Right cardiac atrium (tissue), 5 donors: ENCODE data around the gene SELENON. TPM values are rescaled to one million over a fixed set of nuclear protein-coding genes. Genes with fewer than 3 reads are reported as not detected.

ENCODE experiments used
- ATAC-seq, 2 donors: fragments of 200-7000 bp; cut with Tn5 transposase; one replicate each; pipeline versions ENCODE4 v1.8.0 to v1.9.1; 2020; ENCODE audit warnings: moderate library complexity in 2 of 2, mild to moderate bottlenecking in 1 of 2
- DNase-seq, 3 donors: peaks; one replicate each; pipeline ENCODE4 v3.0.0-alpha.2; 2020
- H3K27ac ChIP-seq: one replicate; pipeline ENCODE4 v1.5.1; 2013; ENCODE audit warnings: mild to moderate bottlenecking, low read length, control low read depth, moderate library complexity
- H3K27me3 ChIP-seq: one replicate; pipeline ENCODE4 v1.6.1; 2013; ENCODE audit not compliant: control insufficient read depth, insufficient read depth
- H3K4me1 ChIP-seq: one replicate; pipeline ENCODE4 v1.6.1; 2013; ENCODE audit warnings: low read length; ENCODE audit not compliant: control insufficient read depth, insufficient read depth
- H3K4me3 ChIP-seq: one replicate; pipeline ENCODE4 v1.5.1; 2013; ENCODE audit warnings: low read length, control low read depth
- H3K9me3 ChIP-seq: one replicate; pipeline ENCODE4 v1.6.1; 2013; ENCODE audit warnings: low read length; ENCODE audit not compliant: control insufficient read depth
- WGBS: extraction: QIAGEN DNeasy Blood & Tissue Kit; methylation state at CpG from one replicate; pipeline ENCODE4 v1.1.7; 2013; 5-methylcytosine and 5-hydroxymethylcytosine counted together
- intact Hi-C, 4 donors: fragments of 100-400 bp; cut with DNase I; formaldehyde crosslinking; loops; one replicate each; pipeline versions ENCODE4 v1.11.0 to v1.14.0; 2022 to 2023
- polyA plus RNA-seq: library from polyadenylated mRNA; stranded (reverse); fragments of 200-250 nt; gene quantifications from one replicate; pipeline ENCODE4 v1.2.3, GENCODE V29; 2013
- total RNA-seq, 4 donors: library from RNA; stranded (reverse); fragmentation: NEBNext Ultra II Directional; extraction: Animal tissue kit (Norgen Biotek cat#: 25700); gene quantifications; one replicate each; pipeline ENCODE4 v1.2.1, GENCODE V29; 2021
- donor health status: healthy with polysubstance abuse.
- donor health status: DM: no; HTN: yes; CAD: no.
- donor health status: DM: no; HTN: no; CAD: no.
- donor health status: DM: no; HTN: yes; CAD: no; lungs with severe emphysema.
- donor health status: DM: yes; HTN: yes; CAD: no.

Gene SELENON
- total and polyA plus RNA-seq, 5 donors = 26.4 to 48.2 (median 37.8) TPM

DNA sequence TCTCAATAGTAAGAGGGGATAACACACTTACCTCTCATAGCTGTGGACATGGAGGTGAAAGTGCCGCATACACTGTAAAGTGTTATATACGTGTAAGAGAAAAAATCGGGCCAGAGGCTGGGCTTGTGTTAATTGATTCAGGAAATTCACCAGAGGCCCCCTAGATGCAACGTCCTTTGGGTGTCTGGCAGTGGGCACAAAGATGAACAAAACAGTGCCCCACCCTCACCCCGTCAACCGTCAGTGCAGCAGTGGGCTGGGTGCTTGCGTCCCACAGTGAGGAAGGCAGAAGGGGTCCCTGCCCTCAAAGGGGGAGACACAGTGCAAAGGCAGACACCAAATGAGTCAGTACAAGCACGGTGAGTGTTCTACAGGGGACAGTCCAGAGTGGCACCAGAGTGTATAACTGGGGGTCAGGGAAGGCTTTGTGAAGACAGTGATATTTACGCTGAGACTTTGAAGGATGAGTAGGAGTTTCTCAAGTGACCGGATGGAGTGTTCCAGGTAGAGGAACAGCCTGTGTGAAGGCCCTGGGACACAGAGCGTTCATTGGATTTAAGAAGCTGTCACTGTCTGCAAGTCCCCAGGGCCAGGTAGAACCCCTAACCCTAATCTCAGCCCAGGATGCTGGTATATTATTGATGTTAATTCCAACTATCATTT is 13.2 kb downstream of the SELENON start:
- 82% methylated on average over 11 of the region's 11 CpGs for WGBS
- Histone ChIP-seq H3K27ac (no peak overlapping the region), H3K27me3 (no peaks in the 10 kb centered on the region), H3K4me3 (no peak overlapping the region), H3K4me1 (no peaks in the 10 kb centered on the region), H3K9me3 (no peaks in the 10 kb centered on the region)
- DNase-seq (no peak), ATAC-seq (no peak)
- intact Hi-C loops = loop anchor here in 2 of 4 donors (10.0 kb wide), 2 partner anchors 268 to 568 kb away; partner anchors contain the start of genes LDLRAP1 (in 1 of the 2) and RSRP1 (in 1 of the 2)

GRCh38 chr1:25813734-25814471 is 13.9 kb downstream of the SELENON start:
- ATAC-seq (no peak), DNase-seq (no peak)
- Histone ChIP-seq H3K9me3 (no peaks in the 10 kb centered on the region), H3K4me3 (no peak overlapping the region), H3K27ac (no peak overlapping the region), H3K27me3 (no peaks in the 10 kb centered on the region), H3K4me1 (peaks cover under 1% of the 10 kb centered on the region)
- 91% methylated on average over 24 of the region's 24 CpGs for WGBS
- intact Hi-C loops = loop anchor here in 2 of 4 donors (10.0 kb wide), 2 partner anchors 269 to 569 kb away; partner anchors contain the start of genes LDLRAP1 (in 1 of the 2) and RSRP1 (in 1 of the 2)

- DNase-seq (no peak), ATAC-seq (no peak)
- 92% methylated on average over 7 of the region's 7 CpGs for WGBS
- Histone ChIP-seq H3K4me3 (no peak overlapping the region), H3K9me3 (no peaks in the 10 kb centered on the region), H3K27ac (no peak overlapping the region), H3K4me1 (peaks cover 2% of the 10 kb centered on the region), H3K27me3 (no peaks in the 10 kb centered on the region)
- intact Hi-C loops = loop anchor here in 2 of 4 donors (10.0 kb wide), 2 partner anchors 270 to 570 kb away; partner anchors contain the start of genes LDLRAP1 (in 1 of the 2) and RSRP1 (in 1 of the 2)
Observed at GRCh38 chr1:25814549-25815087, 14.6 kb downstream of the SELENON start.

- intact Hi-C loops = loop anchor here in 2 of 4 donors (10.0 kb wide), 2 partner anchors 271 to 571 kb away; partner anchors contain the start of genes LDLRAP1 (in 1 of the 2) and RSRP1 (in 1 of the 2)
- no peak overlapping the region for H3K27ac ChIP-seq
- DNase-seq = no peak
- ATAC-seq = no peak
- no peak overlapping the region for H3K4me3 ChIP-seq
- no peaks in the 10 kb centered on the region for H3K9me3 ChIP-seq
- WGBS = 88% methylated on average over 24 of the region's 24 CpGs
- H3K4me1 ChIP-seq = peaks cover 2% of the 10 kb centered on the region
- no peaks in the 10 kb centered on the region for H3K27me3 ChIP-seq
Observed at GRCh38 chr1:25815208-25816111, 15.5 kb downstream of the SELENON start.

GRCh38 chr1:25816112-25816718 is 16.2 kb downstream of the SELENON start:
- intact Hi-C loops = loop anchor here in 2 of 4 donors (10.0 kb wide), 2 partner anchors 271 to 571 kb away; partner anchors contain the start of genes LDLRAP1 (in 1 of the 2) and RSRP1 (in 1 of the 2)
- ATAC-seq (no peak), DNase-seq (no peak)
- 85% methylated on average over 15 of the region's 15 CpGs for WGBS
- Histone ChIP-seq H3K9me3 (no peaks in the 10 kb centered on the region), H3K4me3 (no peak overlapping the region), H3K27me3 (no peaks in the 10 kb centered on the region), H3K4me1 (peaks cover 7% of the 10 kb centered on the region), H3K27ac (no peak overlapping the region)

GRCh38 chr1:25817840-25818501 is 18.0 kb downstream of the SELENON start:
- WGBS = 40% methylated on average over 8 of the region's 8 CpGs
- Histone ChIP-seq H3K4me3 (no peak overlapping the region), H3K9me3 (no peaks in the 10 kb centered on the region), H3K27me3 (no peaks in the 10 kb centered on the region), H3K4me1 (peaks cover 14% of the 10 kb centered on the region), H3K27ac (no peak overlapping the region)
- intact Hi-C loops = loop anchor here in 2 of 4 donors (10.0 kb wide), 2 partner anchors 273 to 573 kb away; partner anchors contain the start of genes LDLRAP1 (in 1 of the 2) and RSRP1 (in 1 of the 2)
- ATAC-seq (no peak), DNase-seq (peak in 1 of 3 donors; percentile 56)

DNA sequence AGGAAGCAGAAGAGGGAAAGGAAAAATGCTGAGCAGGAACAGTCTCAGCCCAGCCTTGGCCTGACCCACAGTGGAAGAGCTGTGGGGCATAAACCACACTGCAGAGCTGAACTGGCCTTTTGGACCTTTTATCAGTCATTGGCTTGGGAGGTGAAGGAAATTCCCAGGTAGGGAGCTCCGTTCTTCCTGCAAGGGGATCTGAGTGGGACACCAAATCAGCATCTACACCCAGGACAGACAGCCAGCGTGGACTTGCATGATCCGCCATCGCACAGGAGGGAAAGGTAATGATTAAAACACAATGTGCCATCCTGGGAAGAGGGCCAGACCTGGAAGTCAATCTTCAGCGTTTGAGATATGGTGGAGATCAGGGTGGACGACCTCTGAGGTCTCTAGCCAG is 18.6 kb downstream of the SELENON start:
- peaks cover 14% of the 10 kb centered on the region for H3K4me1 ChIP-seq
- WGBS = 48% methylated on average over 6 of the region's 6 CpGs
- H3K9me3 ChIP-seq = no peaks in the 10 kb centered on the region
- DNase-seq (no peak), ATAC-seq (no peak)
- no peak overlapping the region for H3K27ac ChIP-seq
- no peaks in the 10 kb centered on the region for H3K27me3 ChIP-seq
- no peak overlapping the region for H3K4me3 ChIP-seq
- intact Hi-C loops = loop anchor here in 2 of 4 donors (10.0 kb wide), 2 partner anchors 274 to 574 kb away; partner anchors contain the start of genes LDLRAP1 (in 1 of the 2) and RSRP1 (in 1 of the 2)

DNA sequence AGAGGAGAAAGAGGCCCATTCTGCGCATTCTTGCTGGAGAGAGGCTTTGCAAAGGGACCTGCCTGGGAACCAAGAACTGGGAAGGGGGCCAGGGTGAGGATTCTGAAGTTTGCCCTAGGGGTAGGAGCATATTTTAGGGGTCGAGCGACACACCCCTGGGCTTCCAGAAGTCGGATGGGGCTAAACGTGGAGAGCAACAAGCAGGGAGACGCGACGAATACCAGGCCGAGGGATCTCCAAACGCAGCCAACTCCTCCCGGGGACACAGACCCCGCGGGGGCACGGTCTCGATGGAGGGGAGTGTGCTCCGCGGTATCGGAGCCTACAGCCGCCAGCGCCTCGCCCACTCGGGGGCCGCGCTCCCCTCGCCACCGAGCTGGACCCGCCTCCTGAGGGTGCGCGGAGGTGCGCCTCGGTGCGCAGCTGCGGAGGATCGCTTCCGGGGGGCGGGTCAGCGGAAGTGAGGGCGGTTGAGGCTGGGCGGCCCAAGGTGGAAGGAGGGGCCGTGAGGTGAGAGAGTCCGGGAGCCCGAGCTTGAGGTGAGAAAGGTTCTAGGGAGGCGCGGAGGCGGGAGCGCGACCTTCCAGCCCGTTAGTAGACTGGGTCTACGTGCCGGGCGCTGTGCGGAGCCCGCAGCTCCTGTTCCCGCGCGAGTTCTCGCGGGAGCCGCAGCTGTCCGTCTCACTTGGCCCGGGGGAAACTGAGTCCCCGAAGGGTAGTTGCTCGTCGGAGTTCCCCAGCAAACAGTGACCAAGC is 19.7 kb downstream of the SELENON start, which contains the start of gene MTFR1L:
MTFR1L (plus strand) TSS at position 464 of the 756 bp plus-strand sequence. CDS start 3,151 bp downstream, outside the sequence.
- ATAC-seq = peak; percentile 93

More for the DNA sequence above, 19.7 kb downstream of the SELENON start, which contains the start of gene MTFR1L:
- no peaks in the 10 kb centered on the region for H3K27me3 ChIP-seq
- no peaks in the 10 kb centered on the region for H3K9me3 ChIP-seq
- intact Hi-C loops = loop anchor here in 2 of 4 donors (10.0 kb wide), 2 partner anchors 275 to 575 kb away; partner anchors contain the start of genes LDLRAP1 (in 1 of the 2) and RSRP1 (in 1 of the 2)
- WGBS = under 1% methylated on average over 64 of the region's 64 CpGs
- peak; percentile 89 to 96 (median 95) for DNase-seq
- H3K4me3 ChIP-seq = peak within 1 kb of the TSS; percentile 88
- H3K27ac ChIP-seq = peak within 1 kb of the TSS; percentile 90
- H3K4me1 ChIP-seq = peaks cover 14% of the 10 kb centered on the region
